Stimulated activated naive B cell treated with anti-CD40 and anti-IgM and Interleukin-4, amounts not matched to agents 10 μg/mL and 1 μg/mL and 100 μg/mL, for 72 hours (primary cell): ENCODE data around the gene ZC3H12A.

Experiments used
- ATAC-seq, 2 donors: fragments of 150-1000 bp; cut with Tn5 transposase; replicated peaks; 2 replicates each; pipeline ENCODE4 v1.10.0; 2021; ENCODE audit warnings: moderate library complexity in 1 of 2
- DNase-seq: peaks from one replicate; pipeline ENCODE4 v3.0.0; 2021
- H3K27ac Mint-ChIP-seq: one replicate; pipeline ENCODE4 v1.8.0; 2022; ENCODE audit warnings: mild to moderate bottlenecking, mixed read lengths
- H3K27me3 Mint-ChIP-seq, 2 donors: one replicate each; pipeline ENCODE4 v1.8.0; 2022; ENCODE audit warnings: mixed read lengths in 2 of 2
- H3K36me3 Mint-ChIP-seq, 2 donors: one replicate each; pipeline ENCODE4 v1.8.0; 2022; ENCODE audit warnings: mixed read lengths in 2 of 2, mild to moderate bottlenecking in 1 of 2
- H3K4me1 Mint-ChIP-seq, 2 donors: one replicate each; pipeline ENCODE4 v1.8.0; 2022; ENCODE audit warnings: mixed read lengths in 2 of 2, mild to moderate bottlenecking in 1 of 2
- H3K4me3 Mint-ChIP-seq, 2 donors: one replicate each; pipeline ENCODE4 v1.8.0; 2022; ENCODE audit warnings: mild to moderate bottlenecking in 2 of 2, mixed read lengths in 2 of 2, moderate library complexity in 1 of 2
- H3K9me3 Mint-ChIP-seq, 2 donors: one replicate each; pipeline ENCODE4 v1.8.0; 2022; ENCODE audit warnings: mixed read lengths in 2 of 2, mild to moderate bottlenecking in 1 of 2

ZC3H12A gene

DNA sequence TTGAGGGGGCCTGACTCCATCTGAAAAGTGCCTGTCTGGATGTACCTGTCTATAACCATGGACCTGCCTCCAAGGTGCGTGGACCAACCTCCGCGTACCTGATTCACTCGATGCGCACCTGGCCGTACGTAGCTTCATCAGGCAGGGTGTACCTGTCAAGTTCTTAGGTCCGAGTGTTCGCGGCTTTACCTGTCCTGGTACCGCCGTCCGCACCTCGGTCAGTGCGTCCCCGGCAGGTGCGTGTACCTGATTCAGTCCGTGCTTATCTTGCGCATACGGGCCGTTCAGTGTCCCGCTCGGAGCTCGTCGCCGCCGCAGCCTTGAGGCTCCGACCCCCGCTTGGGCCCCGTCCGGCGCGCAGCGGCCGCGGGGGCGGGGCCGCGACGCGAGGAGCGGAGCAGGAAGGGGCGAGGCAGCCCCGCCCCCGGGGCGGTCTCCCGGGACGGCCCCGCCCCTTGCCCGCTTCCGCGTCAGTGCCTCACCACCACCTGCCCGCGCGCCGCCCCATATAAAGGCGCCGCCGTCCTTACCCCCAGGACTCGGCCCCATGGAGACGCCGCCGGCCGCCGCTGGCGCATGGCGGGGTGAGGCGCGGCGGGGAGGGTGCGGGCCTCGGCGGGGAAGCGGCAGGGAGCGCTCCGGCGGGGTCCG lies at the start of gene ZC3H12A:
Gene ZC3H12A (plus strand): TSS at position 535 of the 651 bp plus-strand sequence. CDS start 917 bp downstream, outside the sequence.
- Mint-ChIP-seq H3K9me3 (no peaks in the 10 kb centered on the region), H3K27me3 (peaks cover 7 to 17% of the 10 kb centered on the region in 2 donors), H3K4me1 (peaks cover 46 to 72% of the 10 kb centered on the region in 2 donors), H3K27ac (peak within 1 kb of the TSS; percentile 97), H3K4me3 (peak within 1 kb of the TSS; percentile 90 to 96), H3K36me3 (peaks cover 37 to 42% of the 10 kb centered on the region in 2 donors)
- DNase-seq (peak; percentile 89), ATAC-seq (peak; percentile 61 to 73)

DNA sequence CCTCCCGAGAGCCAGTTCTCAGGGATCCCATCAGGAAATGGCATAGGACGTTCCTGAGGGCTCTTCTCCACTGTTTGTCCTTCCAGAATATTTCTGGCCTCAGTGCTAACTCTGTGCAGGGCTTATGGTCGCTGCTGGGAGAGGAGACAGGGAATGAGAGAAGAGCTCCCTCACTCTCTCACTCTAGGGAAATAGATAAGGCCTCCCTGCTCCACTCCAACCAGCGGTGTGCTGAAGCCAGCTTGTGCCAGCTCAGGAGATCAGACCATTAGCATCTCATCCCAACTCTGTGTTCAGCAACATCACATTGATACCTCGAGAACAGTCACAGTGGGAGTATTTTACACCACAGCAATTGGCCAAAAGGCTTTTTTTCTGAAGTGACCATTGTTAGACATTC lies 49.2 kb upstream of the ZC3H12A start:
- no peaks in the 10 kb centered on the region for H3K4me1 Mint-ChIP-seq
- no peaks in the 10 kb centered on the region for H3K9me3 Mint-ChIP-seq
- DNase-seq: no peak
- ATAC-seq: no peak
- H3K36me3 Mint-ChIP-seq: no peaks in the 10 kb centered on the region
- H3K4me3 Mint-ChIP-seq: no peak overlapping the region
- peaks cover 49 to 66% of the 10 kb centered on the region in 2 donors for H3K27me3 Mint-ChIP-seq
- peak overlapping the region; percentile 33 for H3K27ac Mint-ChIP-seq

DNA sequence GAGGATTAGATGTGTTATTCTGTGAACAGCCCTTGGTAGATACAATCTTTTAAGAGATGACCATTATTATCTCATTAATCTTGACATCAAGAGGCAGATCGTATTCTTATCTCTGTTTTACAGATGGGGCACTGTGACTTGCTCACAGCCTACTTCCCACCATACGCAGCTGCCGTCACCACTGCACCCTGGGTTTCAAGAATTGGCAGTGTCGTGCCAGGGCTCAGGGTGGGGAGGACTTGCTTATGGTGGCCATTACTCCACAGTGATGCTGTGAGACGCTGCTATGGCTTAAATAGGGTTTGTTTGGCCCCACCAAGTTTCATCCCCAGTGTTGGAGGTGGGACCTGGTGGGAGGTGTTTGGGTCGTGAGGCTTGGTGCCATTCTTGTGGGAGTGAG lies 45.4 kb upstream of the ZC3H12A start:
- ATAC-seq (no peak), DNase-seq (no peak)
- Mint-ChIP-seq H3K4me1 (no peaks in the 10 kb centered on the region), H3K27ac (no peak overlapping the region), H3K27me3 (peaks cover 44 to 58% of the 10 kb centered on the region in 2 donors), H3K9me3 (no peaks in the 10 kb centered on the region), H3K36me3 (no peaks in the 10 kb centered on the region), H3K4me3 (no peak overlapping the region)

DNA sequence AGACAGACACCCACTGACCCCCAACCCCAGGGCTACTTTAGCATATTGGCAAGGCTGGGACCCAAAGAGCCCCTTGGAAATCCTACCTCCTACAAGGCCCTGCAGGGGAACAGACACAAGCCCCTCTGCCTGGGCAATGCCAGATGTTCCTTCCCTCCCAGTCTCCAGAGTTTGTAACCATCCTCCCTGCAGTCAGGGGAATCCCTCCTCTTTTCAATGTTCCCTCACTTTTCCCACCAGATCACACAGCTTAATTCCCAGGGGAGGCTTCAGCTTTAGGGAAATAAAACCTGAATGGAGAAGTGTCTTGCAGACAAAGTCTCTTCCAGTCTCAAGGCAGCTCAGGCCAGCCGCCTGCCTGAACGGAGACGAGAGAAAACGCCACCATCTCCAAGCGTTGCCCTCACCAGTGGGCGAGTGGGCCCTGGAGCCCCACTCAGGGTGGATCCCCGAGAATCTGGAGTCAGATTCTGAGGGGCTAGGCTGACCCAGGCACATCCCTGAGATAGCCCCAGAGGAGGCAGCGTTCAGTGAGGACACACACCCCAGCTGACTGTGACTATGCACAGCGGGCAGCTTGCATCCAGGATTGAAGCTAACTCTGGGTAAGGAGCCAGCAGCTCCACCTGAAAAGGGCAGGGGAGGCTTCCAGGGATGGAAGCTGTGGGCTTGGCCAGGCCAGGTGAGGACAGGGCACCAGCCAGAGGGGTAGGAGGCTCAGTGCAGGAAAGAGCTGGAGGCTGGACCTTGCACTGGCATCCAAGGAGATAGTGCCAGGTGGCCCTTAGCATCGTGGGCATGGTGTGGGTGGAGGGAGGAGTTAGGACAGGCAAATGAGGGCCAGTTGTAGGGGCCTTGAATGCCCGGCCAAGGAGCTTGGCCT lies 44.0 kb upstream of the ZC3H12A start:
- no peaks in the 10 kb centered on the region for H3K9me3 Mint-ChIP-seq
- H3K27me3 Mint-ChIP-seq: peaks cover 33 to 52% of the 10 kb centered on the region in 2 donors
- no peak overlapping the region for H3K27ac Mint-ChIP-seq
- no peak overlapping the region for H3K4me3 Mint-ChIP-seq
- DNase-seq (no peak), ATAC-seq (no peak)
- H3K36me3 Mint-ChIP-seq: no peaks in the 10 kb centered on the region
- H3K4me1 Mint-ChIP-seq: no peaks in the 10 kb centered on the region

DNA sequence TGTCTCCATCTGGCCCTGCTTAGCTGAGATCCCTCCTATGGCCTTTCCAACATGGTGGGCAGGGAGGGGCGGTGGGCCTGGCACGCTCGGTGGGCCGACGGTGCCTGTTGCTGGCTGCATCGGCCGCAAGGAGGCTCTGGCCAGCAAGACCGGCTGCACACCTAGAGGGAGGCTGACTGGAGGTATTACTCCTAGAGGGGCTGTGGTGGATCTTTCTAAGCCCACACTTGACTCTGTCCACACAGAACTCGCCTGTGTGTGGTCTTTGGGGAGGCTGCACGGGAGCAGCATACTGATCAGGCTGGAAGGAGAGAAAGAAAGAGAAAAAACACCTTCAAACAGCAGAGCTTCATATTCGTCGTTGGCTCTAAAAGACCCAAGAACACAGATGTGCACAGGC lies 41.7 kb upstream of the ZC3H12A start:
- Mint-ChIP-seq H3K36me3 (no peaks in the 10 kb centered on the region), H3K4me1 (no peaks in the 10 kb centered on the region), H3K27me3 (peaks cover 32 to 41% of the 10 kb centered on the region in 2 donors), H3K4me3 (no peak overlapping the region), H3K9me3 (no peaks in the 10 kb centered on the region), H3K27ac (no peak overlapping the region)
- no peak for ATAC-seq
- no peak for DNase-seq

DNA sequence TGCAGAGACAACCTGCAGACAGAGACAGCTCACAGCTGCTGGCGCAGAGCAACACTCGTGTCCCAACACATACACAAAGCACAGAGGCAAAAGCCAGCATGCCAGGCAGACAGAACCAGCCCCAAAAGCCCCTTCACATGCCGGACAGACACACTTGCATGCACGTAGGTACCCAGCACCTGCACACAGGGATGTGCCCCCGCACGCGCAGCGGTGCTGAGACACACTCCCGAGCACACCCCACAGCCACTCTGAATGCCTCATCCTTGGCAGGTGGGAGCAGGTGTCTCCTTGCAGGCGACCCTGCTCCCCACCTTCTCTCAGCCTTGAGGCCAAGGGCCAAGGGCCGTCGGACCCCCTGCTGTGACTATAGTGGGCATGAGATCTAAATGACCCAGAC lies 41.2 kb upstream of the ZC3H12A start:
- no peaks in the 10 kb centered on the region for H3K4me1 Mint-ChIP-seq
- no peaks in the 10 kb centered on the region for H3K36me3 Mint-ChIP-seq
- H3K4me3 Mint-ChIP-seq: no peak overlapping the region
- no peaks in the 10 kb centered on the region for H3K9me3 Mint-ChIP-seq
- no peak for ATAC-seq
- H3K27ac Mint-ChIP-seq: no peak overlapping the region
- peaks cover 32 to 41% of the 10 kb centered on the region in 2 donors for H3K27me3 Mint-ChIP-seq
- DNase-seq: no peak

DNA sequence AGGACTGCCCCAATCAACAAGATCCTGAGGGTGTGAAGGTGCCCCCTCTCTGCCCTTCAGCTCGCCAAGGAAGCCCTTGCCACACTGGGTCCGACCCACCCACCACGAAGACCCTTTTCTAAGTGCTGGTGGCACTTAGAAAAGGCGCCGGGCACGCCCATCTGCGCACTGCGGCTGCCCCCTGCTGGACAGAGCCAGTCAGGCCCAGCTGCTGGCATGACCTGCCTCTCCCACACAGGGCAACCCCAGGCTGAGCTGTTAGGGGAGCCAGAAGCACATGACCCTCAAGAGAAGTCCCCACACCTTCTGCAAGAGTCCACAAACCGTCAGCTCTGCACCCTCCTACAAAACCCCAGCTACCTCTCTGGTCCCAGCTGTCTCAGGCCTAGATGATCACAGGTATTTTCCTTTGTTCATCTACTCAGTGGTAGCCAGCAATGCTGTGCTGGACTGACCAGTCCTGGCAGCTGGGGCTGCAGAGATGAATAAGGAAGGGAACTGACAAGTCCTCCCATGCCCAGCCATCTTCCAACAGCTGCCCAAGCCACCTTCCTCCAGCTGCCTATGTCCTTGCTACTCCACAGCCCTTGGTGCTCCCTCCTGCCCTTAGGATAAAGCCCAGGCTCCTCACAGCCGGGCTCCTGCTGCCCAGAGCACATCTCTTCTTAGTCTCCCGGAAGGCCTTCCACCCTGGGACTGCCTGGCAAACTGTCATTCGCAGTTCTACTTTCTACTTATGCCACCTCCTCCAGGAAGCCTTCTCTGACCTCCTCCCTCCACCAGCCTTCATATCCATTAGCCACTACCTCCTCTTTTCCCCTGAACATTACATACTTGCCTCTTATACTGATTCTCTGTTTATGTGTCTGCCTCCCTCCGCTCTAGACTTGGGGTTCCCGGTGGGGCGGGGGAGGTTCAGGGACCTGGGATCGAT lies 39.8 kb upstream of the ZC3H12A start:
- no peak overlapping the region for H3K4me3 Mint-ChIP-seq
- ATAC-seq: peak; percentile 92 to 97
- H3K4me1 Mint-ChIP-seq: no peaks in the 10 kb centered on the region
- peak; percentile 65 for DNase-seq
- H3K36me3 Mint-ChIP-seq: no peaks in the 10 kb centered on the region
- no peak overlapping the region for H3K27ac Mint-ChIP-seq
- H3K27me3 Mint-ChIP-seq: peaks cover 33 to 36% of the 10 kb centered on the region in 2 donors
- no peaks in the 10 kb centered on the region for H3K9me3 Mint-ChIP-seq

DNA sequence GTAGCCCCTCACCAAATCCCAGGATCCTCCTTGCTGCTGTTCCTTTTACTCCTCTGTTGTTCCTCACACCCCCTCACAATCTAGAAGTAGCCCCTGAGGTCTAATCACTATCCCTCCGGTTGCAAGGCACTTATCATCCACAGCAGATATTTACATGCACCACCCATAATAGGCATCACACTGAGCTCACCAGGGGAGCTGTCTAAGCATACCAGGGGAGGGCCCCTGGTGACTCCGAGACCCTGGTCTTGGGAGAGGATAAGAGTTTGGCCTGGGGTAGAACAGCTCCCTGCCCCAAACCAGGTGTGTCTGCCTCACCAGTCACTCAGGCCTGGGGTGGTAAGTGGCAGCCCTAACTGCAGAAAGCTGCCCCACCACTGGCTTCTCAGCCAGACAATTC lies 37.3 kb upstream of the ZC3H12A start:
- Mint-ChIP-seq H3K27me3 (peaks cover 14 to 18% of the 10 kb centered on the region in 2 donors), H3K36me3 (no peaks in the 10 kb centered on the region), H3K27ac (no peak overlapping the region), H3K4me3 (no peak overlapping the region), H3K4me1 (no peaks in the 10 kb centered on the region), H3K9me3 (no peaks in the 10 kb centered on the region)
- ATAC-seq: no peak
- no peak for DNase-seq

DNA sequence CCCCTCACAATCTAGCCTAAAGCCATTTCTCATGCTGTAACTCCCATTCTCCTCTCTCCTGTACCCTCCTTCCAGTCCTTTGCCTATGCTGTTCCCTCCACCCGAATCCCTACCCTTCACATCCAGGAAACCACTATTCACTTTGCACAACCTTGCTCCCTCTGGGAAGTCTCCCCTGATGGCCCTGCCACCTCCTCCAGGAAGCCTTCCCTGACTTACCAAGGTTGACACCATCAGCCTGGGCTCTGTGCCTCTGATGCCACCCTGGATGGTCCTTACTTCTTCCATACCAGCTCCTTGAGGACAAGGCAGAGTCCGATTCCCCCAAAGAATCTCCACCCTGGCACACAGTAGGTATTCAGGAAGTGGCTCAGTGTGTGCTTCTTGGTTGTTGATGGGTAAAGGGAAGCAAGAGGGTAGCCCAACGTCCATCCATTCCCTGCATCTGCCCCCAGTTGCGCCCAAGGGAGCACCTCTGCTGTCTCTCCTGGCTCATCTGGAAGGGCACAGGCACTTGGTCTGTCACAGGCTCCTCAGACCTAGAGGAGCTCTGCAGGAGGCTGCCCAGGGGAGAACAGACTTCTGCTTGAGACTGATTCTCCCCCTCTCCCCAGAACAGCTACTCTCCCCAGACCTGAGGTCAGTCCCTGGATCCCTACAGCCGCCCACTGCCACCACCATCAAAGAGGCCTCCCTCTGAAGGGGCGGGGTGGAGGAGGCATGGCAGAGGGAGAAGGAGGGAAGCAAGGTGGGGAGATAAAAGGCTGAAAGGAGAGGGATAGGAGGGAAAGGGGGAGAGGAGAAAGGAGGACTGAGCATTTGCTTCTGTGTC lies 36.1 kb upstream of the ZC3H12A start:
- DNase-seq (no peak), ATAC-seq (no peak)
- H3K4me3 Mint-ChIP-seq: no peak overlapping the region
- no peaks in the 10 kb centered on the region for H3K4me1 Mint-ChIP-seq
- no peaks in the 10 kb centered on the region for H3K36me3 Mint-ChIP-seq
- H3K27me3 Mint-ChIP-seq: peaks cover 25 to 28% of the 10 kb centered on the region in 2 donors
- H3K9me3 Mint-ChIP-seq: no peaks in the 10 kb centered on the region
- H3K27ac Mint-ChIP-seq: no peak overlapping the region

DNA sequence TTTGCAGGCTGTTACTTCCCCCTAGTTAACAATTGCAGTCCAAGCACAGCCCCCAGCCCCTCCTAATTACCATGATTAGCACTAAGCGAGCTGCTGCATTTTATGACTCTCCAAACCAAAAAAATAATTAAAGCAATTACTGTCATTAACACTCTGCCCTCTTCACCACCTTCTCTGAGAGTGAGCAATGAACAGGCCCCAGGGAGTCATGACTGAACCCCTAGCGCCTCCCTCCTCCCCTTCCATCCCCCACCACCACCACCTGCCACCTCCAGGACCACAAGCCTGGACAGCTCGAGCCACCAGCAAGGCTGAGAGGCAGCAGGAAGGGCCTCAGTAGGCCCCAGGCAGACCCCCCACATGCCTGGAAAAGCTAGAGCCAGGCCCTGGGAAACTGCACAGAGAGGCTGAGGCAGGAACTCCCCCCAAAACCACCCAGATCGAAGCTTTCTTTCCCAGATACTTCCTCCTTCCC lies 35.5 kb upstream of the ZC3H12A start:
- no peak for ATAC-seq

DNA sequence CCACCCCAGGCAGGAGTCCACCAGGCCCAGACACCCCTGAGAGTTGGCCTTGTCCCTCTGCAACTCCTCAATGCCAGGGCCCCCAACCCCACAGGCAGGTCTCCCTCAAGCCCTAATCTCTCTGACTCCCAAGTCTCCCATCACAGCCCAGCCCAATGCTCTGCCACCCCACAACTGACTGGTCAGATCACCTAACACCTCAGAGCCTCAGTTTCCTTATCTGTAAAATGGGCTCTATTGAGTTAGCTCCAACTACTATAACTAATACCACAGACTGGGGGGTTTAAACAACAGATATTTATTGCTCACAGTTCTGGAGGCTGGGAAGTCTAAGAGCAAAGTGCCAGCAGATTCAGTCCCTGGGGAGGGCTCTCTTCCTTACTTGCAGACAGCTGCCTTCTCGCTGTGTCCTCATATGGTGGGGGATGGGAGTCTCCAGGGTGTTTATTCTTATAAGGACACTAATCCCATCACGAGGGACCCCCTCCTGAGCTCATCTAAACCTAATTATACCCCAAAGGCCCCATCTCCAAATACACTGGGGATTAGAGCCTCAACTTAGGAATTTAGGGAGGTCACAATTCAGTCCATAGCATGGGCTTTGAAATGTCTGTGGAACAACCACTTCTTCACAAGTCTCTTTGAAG lies 34.9 kb upstream of the ZC3H12A start:
- Mint-ChIP-seq H3K9me3 (no peaks in the 10 kb centered on the region), H3K27me3 (peaks cover 26 to 28% of the 10 kb centered on the region in 2 donors), H3K36me3 (no peaks in the 10 kb centered on the region), H3K27ac (no peak overlapping the region), H3K4me3 (no peak overlapping the region), H3K4me1 (no peaks in the 10 kb centered on the region)
- ATAC-seq: no peak
- DNase-seq: no peak

More for the DNA sequence above, 35.5 kb upstream of the ZC3H12A start:
- Mint-ChIP-seq H3K36me3 (no peaks in the 10 kb centered on the region), H3K27ac (no peak overlapping the region), H3K4me1 (no peaks in the 10 kb centered on the region), H3K9me3 (no peaks in the 10 kb centered on the region), H3K4me3 (no peak overlapping the region), H3K27me3 (peaks cover 26 to 28% of the 10 kb centered on the region in 2 donors)
- DNase-seq: no peak

DNA sequence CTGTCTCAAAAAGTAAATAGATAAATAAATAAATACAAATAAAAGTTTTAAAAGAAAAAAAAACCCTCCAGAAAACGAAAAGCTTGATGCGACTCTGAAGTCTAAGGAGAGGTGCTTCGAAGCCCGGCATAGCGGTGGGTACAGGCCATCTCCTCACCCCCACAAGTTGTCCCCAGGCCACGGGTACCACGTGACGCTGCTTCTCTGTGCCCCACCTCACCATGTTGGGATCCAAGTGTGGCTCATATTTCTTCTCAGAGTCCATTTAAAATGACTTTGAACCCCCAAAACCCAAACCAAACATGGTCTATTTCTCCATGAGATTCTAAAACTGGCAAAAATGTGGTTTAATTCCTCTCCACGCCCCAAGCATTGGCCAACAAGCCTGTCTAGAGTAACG lies 32.9 kb upstream of the ZC3H12A start:
- DNase-seq: no peak
- no peaks in the 10 kb centered on the region for H3K9me3 Mint-ChIP-seq
- H3K4me3 Mint-ChIP-seq: no peak overlapping the region
- H3K27ac Mint-ChIP-seq: no peak overlapping the region
- H3K36me3 Mint-ChIP-seq: no peaks in the 10 kb centered on the region
- ATAC-seq: no peak
- H3K27me3 Mint-ChIP-seq: peaks cover 26 to 34% of the 10 kb centered on the region in 2 donors
- H3K4me1 Mint-ChIP-seq: peaks cover 0 to 2% of the 10 kb centered on the region in 2 donors

DNA sequence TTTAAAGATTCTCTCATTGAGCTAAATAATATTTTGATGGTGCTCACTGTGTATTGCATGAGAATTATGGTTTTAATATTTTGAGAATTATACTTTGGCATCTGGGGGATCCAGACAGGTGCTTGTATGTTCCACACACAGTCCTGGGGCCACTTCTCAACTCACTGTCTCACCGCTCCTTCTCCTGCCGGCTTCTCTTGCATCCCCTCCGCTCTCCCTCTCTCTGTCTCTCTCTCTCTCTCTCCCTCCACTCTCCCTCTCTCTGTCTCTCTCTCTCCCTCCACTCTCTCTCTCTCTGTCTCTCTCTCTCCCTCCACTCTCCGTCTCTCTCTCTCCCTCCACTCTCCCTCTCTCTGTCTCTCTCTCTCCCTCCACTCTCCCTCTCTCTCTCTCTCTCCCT lies 32.2 kb upstream of the ZC3H12A start:
- no peak for DNase-seq
- no peaks in the 10 kb centered on the region for H3K36me3 Mint-ChIP-seq

More for the DNA sequence above, 32.2 kb upstream of the ZC3H12A start:
- peaks cover 0 to 9% of the 10 kb centered on the region in 2 donors for H3K4me1 Mint-ChIP-seq
- H3K27ac Mint-ChIP-seq: no peak overlapping the region
- ATAC-seq: no peak
- no peak overlapping the region for H3K4me3 Mint-ChIP-seq
- no peaks in the 10 kb centered on the region for H3K9me3 Mint-ChIP-seq
- peaks cover 25 to 32% of the 10 kb centered on the region in 2 donors for H3K27me3 Mint-ChIP-seq
